NB4 (cell line): Measurements from ENCODE around the gene KCNQ2.

Experiments used
- MYC ChIP-seq: IDR thresholded peaks from 2 replicates; pipeline ENCODE4 v1.6.1; 2011; ENCODE audit warnings: low read depth, low read length
- POLR2A ChIP-seq: IDR thresholded peaks from 2 replicates; pipeline ENCODE4 v1.6.1; 2011; ENCODE audit warnings: mild to moderate bottlenecking; ENCODE audit not compliant: insufficient read length; ENCODE audit errors: extremely low read depth
- TF ChIP-seq, protein P1 (sequence below): IDR thresholded peaks from one replicate; pipeline ENCODE4 v1.5.1; 2012; ENCODE audit warnings: low read depth, low read length
- TF ChIP-seq, protein P2 (sequence below): IDR thresholded peaks from 2 replicates; pipeline ENCODE4 v1.6.1; 2011; ENCODE audit warnings: low read depth, low read length

DNA sequence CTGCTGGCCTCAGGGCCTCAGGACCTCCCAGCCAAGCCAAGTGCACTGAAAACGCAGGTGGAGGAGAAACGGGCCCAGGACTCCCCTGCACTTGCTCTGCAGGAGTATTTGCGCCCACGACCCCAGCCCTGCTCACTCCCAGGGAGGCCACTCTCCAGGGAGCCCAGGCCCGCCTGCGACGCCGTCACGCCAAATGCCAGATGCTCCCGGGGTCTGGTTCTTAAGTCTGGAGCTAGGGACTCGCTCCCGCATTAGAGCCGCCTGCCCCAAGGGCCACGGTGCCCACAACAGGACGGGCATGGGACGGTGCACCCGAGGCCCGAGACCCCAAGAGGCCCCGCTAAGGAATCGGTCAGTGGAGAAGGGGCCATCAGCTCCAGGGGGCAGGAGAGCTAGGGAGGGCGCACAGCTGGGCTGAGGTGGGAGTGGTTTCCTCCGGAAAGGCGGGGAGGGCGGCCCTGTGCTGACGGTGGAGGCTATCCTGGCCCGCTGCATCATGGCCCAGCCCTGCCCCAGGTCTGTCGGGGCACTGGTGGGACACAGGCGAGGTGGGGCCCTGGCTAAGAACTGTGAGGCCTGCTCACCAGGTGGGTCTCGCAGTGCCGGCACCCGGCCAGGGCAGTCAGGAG is 67.2 kb downstream of the KCNQ2 start:
- TF ChIP-seq, protein P1, sequence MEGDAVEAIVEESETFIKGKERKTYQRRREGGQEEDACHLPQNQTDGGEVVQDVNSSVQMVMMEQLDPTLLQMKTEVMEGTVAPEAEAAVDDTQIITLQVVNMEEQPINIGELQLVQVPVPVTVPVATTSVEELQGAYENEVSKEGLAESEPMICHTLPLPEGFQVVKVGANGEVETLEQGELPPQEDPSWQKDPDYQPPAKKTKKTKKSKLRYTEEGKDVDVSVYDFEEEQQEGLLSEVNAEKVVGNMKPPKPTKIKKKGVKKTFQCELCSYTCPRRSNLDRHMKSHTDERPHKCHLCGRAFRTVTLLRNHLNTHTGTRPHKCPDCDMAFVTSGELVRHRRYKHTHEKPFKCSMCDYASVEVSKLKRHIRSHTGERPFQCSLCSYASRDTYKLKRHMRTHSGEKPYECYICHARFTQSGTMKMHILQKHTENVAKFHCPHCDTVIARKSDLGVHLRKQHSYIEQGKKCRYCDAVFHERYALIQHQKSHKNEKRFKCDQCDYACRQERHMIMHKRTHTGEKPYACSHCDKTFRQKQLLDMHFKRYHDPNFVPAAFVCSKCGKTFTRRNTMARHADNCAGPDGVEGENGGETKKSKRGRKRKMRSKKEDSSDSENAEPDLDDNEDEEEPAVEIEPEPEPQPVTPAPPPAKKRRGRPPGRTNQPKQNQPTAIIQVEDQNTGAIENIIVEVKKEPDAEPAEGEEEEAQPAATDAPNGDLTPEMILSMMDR: no peak
- TF ChIP-seq POLR2A: no peak
- TF ChIP-seq MYC: no peak
- TF ChIP-seq, protein P2, sequence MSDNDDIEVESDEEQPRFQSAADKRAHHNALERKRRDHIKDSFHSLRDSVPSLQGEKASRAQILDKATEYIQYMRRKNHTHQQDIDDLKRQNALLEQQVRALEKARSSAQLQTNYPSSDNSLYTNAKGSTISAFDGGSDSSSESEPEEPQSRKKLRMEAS: no peak
